GM12892 (cell line): ENCODE data around the gene FHAD1.

ENCODE experiments used
- POLR2A ChIP-seq: IDR thresholded peaks from 2 replicates; pipeline ENCODE4 v1.6.1; 2011; ENCODE audit warnings: low read depth, low read length, control low read depth
- POLR2AphosphoS5 ChIP-seq: IDR thresholded peaks from 2 replicates; pipeline ENCODE4 v1.6.1; 2011; ENCODE audit warnings: low read depth, low read length, control low read depth

DNA sequence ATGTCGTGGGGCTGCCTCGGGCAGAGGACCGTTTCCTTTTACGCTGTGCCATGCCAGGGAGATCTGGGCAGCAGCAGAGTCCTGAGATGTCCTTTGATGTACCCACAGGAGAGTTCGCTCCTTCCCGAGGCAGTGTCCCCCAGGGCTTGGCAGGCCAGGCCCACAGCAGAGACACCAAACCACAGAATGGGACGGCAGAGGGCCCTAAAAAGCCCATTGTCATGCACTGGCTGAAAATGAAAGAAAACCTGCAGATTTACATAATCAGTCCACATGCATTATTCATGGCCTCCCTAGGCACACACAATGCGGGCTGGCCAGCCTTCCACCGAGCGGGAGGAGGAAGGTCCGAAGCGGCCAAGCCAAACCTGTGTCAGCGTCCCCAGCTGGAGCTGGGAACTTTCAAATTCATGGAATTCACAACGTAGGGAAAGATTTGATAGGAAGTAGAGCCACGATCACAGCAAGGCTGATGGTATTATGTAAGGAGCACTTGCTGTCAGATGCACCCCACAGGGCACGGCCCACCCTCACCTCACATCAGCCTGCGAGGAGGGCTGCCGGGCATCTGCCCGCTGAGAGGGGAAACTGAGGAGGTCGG, 137.4 kb downstream of the FHAD1 start:
- TF ChIP-seq POLR2AphosphoS5 (no peak), POLR2A (no peak)
